ENCODE measurements around the gene OR52N2.

The OR52N2 gene

DNA sequence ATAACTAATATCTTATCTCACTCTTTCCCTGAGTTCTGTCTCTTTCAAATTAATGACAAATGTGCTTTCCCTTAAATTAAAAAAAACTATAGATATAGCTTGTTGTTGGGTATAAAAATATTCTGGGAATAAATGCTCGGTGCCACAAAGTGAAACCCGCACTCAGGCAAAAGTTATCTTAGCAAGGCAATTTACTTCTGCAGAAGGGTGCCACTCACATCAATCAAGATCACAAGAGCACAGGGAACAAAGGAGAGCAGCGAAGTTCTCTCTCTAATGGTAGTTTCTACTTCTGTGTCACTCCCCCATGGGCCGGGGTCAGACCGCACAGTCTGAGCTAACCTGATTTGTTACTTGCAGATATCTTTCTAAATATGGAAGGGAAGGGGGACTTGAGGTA is 4.7 kb upstream of the OR52N2 start:
- ChIA-PET POLR2A (no interaction called here), CTCF (interaction anchor here (0.8 kb wide), 2 partner anchors 328 to 1168 kb away, joined by 3 to 4 read pairs; no protein-coding TSS in a partner anchor)
- no peaks in the 10 kb centered on the region for H3K36me3 ChIP-seq (ENCODE audit: control insufficient read depth in 2 of 2, insufficient read depth in 1 of 2, low read length in 2 of 2)
- H3K27ac ChIP-seq (ENCODE audit: extremely low read depth, low read depth, low read length) = no peak overlapping the region
- H3K4me1 ChIP-seq (ENCODE audit: control insufficient read depth, insufficient read depth, low read length) = no peaks in the 10 kb centered on the region
- no peak overlapping the region for H3K4me3 ChIP-seq (ENCODE audit: low read depth, low read length)
- H3K9me3 ChIP-seq (ENCODE audit: control insufficient read depth, insufficient read depth, low read depth, low read length) = no peaks in the 10 kb centered on the region
- TF ChIP-seq ZNF239 (tag by site-specific recombination; IDR thresholded peaks at IDR 0.05) = no peak
- peak; percentile 44 for TF ChIP-seq SETDB1 (IDR thresholded peaks at IDR 0.05; ENCODE audit: insufficient read length, low read length)
- TF ChIP-seq, protein P1, sequence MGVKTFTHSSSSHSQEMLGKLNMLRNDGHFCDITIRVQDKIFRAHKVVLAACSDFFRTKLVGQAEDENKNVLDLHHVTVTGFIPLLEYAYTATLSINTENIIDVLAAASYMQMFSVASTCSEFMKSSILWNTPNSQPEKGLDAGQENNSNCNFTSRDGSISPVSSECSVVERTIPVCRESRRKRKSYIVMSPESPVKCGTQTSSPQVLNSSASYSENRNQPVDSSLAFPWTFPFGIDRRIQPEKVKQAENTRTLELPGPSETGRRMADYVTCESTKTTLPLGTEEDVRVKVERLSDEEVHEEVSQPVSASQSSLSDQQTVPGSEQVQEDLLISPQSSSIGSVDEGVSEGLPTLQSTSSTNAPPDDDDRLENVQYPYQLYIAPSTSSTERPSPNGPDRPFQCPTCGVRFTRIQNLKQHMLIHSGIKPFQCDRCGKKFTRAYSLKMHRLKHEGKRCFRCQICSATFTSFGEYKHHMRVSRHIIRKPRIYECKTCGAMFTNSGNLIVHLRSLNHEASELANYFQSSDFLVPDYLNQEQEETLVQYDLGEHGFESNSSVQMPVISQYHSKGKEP (tag by site-specific recombination; IDR thresholded peaks at IDR 0.05) = no peak

DNA sequence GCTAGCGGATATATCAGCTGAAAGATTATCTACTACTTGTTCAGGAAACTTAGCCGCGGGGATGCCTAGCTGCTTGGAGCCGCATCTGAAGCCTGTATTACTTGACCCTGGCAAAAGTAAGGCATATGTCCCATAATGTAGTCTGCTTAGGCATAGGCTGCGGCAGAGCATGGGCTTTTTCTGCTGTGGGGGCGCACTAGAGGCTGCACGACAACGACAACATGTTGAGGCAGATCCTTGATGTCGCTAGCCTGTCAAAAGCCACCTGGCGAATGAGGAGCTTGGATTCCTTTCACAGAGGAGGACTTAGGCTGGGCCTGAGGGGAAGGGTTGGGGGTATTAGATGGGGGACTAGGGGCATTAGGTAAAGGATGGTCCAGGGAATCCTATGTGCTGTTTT is 1.1 kb upstream of the OR52N2 start:
- no peak overlapping the region for H3K4me3 ChIP-seq (ENCODE audit: low read depth, low read length)
- H3K4me1 ChIP-seq (ENCODE audit: control insufficient read depth, insufficient read depth, low read length) = no peaks in the 10 kb centered on the region
- no peaks in the 10 kb centered on the region for H3K36me3 ChIP-seq (ENCODE audit: control insufficient read depth in 2 of 2, insufficient read depth in 1 of 2, low read length in 2 of 2)
- CTCF ChIA-PET = interaction anchor here (0.6 to 2.1 kb wide), 6 partner anchors 66 to 599 kb away, joined by 3 to 10 read pairs (median 3); no protein-coding TSS in a partner anchor
- POLR2A ChIA-PET = no interaction called here
- no peak overlapping the region for H3K27ac ChIP-seq (ENCODE audit: extremely low read depth, low read depth, low read length)
- H3K9me3 ChIP-seq (ENCODE audit: control insufficient read depth, insufficient read depth, low read depth, low read length) = no peaks in the 10 kb centered on the region
- TF ChIP-seq, protein P2, sequence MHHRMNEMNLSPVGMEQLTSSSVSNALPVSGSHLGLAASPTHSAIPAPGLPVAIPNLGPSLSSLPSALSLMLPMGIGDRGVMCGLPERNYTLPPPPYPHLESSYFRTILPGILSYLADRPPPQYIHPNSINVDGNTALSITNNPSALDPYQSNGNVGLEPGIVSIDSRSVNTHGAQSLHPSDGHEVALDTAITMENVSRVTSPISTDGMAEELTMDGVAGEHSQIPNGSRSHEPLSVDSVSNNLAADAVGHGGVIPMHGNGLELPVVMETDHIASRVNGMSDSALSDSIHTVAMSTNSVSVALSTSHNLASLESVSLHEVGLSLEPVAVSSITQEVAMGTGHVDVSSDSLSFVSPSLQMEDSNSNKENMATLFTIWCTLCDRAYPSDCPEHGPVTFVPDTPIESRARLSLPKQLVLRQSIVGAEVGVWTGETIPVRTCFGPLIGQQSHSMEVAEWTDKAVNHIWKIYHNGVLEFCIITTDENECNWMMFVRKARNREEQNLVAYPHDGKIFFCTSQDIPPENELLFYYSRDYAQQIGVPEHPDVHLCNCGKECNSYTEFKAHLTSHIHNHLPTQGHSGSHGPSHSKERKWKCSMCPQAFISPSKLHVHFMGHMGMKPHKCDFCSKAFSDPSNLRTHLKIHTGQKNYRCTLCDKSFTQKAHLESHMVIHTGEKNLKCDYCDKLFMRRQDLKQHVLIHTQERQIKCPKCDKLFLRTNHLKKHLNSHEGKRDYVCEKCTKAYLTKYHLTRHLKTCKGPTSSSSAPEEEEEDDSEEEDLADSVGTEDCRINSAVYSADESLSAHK (tag by site-specific recombination; IDR thresholded peaks at IDR 0.05) = no peak
- TF ChIP-seq ZNF350 (tag by site-specific recombination; IDR thresholded peaks at IDR 0.05) = no peak
- TF ChIP-seq FEZF1 (tag by site-specific recombination; IDR thresholded peaks at IDR 0.05) = no peak
- no peak for TF ChIP-seq ZNF623 (tag by site-specific recombination; IDR thresholded peaks at IDR 0.05)
- no peak for TF ChIP-seq GLIS2 (tag by site-specific recombination; IDR thresholded peaks at IDR 0.05)
- no peak for TF ChIP-seq ZNF658 (tag by site-specific recombination; IDR thresholded peaks at IDR 0.05)
- TF ChIP-seq ZBTB21 (tag by site-specific recombination; IDR thresholded peaks at IDR 0.05) = no peak
- no peak for TF ChIP-seq HOXC10 (CRISPR knock-in tag; IDR thresholded peaks at IDR 0.05)
- no peak for TF ChIP-seq SCRT2 (tag by site-specific recombination; IDR thresholded peaks at IDR 0.05)
- TF ChIP-seq, protein P3, sequence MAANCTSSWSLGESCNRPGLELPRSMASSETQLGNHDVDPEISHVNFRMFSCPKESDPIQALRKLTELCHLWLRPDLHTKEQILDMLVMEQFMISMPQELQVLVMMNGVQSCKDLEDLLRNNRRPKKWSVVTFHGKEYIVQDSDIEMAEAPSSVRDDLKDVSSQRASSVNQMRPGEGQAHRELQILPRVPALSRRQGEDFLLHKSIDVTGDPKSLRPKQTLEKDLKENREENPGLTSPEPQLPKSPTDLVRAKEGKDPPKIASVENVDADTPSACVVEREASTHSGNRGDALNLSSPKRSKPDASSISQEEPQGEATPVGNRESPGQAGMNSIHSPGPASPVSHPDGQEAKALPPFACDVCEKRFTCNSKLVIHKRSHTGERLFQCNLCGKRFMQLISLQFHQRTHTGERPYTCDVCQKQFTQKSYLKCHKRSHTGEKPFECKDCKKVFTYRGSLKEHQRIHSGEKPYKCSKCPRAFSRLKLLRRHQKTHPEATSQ (tag by site-specific recombination; IDR thresholded peaks at IDR 0.05) = no peak
- no peak for TF ChIP-seq ZNF133 (tag by site-specific recombination; IDR thresholded peaks at IDR 0.05)
- no peak for TF ChIP-seq ZNF561 (tag by site-specific recombination; IDR thresholded peaks at IDR 0.05; ENCODE audit: borderline replicate concordance)
- TF ChIP-seq, protein P4, sequence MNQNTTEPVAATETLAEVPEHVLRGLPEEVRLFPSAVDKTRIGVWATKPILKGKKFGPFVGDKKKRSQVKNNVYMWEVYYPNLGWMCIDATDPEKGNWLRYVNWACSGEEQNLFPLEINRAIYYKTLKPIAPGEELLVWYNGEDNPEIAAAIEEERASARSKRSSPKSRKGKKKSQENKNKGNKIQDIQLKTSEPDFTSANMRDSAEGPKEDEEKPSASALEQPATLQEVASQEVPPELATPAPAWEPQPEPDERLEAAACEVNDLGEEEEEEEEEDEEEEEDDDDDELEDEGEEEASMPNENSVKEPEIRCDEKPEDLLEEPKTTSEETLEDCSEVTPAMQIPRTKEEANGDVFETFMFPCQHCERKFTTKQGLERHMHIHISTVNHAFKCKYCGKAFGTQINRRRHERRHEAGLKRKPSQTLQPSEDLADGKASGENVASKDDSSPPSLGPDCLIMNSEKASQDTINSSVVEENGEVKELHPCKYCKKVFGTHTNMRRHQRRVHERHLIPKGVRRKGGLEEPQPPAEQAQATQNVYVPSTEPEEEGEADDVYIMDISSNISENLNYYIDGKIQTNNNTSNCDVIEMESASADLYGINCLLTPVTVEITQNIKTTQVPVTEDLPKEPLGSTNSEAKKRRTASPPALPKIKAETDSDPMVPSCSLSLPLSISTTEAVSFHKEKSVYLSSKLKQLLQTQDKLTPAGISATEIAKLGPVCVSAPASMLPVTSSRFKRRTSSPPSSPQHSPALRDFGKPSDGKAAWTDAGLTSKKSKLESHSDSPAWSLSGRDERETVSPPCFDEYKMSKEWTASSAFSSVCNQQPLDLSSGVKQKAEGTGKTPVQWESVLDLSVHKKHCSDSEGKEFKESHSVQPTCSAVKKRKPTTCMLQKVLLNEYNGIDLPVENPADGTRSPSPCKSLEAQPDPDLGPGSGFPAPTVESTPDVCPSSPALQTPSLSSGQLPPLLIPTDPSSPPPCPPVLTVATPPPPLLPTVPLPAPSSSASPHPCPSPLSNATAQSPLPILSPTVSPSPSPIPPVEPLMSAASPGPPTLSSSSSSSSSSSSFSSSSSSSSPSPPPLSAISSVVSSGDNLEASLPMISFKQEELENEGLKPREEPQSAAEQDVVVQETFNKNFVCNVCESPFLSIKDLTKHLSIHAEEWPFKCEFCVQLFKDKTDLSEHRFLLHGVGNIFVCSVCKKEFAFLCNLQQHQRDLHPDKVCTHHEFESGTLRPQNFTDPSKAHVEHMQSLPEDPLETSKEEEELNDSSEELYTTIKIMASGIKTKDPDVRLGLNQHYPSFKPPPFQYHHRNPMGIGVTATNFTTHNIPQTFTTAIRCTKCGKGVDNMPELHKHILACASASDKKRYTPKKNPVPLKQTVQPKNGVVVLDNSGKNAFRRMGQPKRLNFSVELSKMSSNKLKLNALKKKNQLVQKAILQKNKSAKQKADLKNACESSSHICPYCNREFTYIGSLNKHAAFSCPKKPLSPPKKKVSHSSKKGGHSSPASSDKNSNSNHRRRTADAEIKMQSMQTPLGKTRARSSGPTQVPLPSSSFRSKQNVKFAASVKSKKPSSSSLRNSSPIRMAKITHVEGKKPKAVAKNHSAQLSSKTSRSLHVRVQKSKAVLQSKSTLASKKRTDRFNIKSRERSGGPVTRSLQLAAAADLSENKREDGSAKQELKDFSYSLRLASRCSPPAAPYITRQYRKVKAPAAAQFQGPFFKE (tag by site-specific recombination; IDR thresholded peaks at IDR 0.05; ENCODE audit: borderline replicate concordance) = no peak
- no peak for TF ChIP-seq ZNF10 (tag by site-specific recombination; IDR thresholded peaks at IDR 0.05)
- TF ChIP-seq, protein P5, sequence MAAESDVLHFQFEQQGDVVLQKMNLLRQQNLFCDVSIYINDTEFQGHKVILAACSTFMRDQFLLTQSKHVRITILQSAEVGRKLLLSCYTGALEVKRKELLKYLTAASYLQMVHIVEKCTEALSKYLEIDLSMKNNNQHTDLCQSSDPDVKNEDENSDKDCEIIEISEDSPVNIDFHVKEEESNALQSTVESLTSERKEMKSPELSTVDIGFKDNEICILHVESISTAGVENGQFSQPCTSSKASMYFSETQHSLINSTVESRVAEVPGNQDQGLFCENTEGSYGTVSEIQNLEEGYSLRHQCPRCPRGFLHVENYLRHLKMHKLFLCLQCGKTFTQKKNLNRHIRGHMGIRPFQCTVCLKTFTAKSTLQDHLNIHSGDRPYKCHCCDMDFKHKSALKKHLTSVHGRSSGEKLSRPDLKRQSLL (tag by site-specific recombination; IDR thresholded peaks at IDR 0.05) = no peak
- no peak for TF ChIP-seq ZNF302 (tag by site-specific recombination; IDR thresholded peaks at IDR 0.05; ENCODE audit: low read depth)
- TF ChIP-seq, protein P6, sequence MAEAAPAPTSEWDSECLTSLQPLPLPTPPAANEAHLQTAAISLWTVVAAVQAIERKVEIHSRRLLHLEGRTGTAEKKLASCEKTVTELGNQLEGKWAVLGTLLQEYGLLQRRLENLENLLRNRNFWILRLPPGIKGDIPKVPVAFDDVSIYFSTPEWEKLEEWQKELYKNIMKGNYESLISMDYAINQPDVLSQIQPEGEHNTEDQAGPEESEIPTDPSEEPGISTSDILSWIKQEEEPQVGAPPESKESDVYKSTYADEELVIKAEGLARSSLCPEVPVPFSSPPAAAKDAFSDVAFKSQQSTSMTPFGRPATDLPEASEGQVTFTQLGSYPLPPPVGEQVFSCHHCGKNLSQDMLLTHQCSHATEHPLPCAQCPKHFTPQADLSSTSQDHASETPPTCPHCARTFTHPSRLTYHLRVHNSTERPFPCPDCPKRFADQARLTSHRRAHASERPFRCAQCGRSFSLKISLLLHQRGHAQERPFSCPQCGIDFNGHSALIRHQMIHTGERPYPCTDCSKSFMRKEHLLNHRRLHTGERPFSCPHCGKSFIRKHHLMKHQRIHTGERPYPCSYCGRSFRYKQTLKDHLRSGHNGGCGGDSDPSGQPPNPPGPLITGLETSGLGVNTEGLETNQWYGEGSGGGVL (tag by site-specific recombination; IDR thresholded peaks at IDR 0.05) = no peak
